Chondrocyte (in vitro differentiated cells): ENCODE results near the gene ADAM15. TPM values are rescaled to one million over a fixed set of nuclear protein-coding genes. Genes with fewer than 3 reads are reported as not detected.

Experiments used
- DNase-seq: peaks from one replicate; pipeline ENCODE4 v3.0.0; 2021; ENCODE audit warnings: mixed read lengths, low spot score
- H3K27ac Mint-ChIP-seq: one replicate; pipeline ENCODE4 v1.8.0; 2021; ENCODE audit warnings: mild to moderate bottlenecking, moderate library complexity, mixed read lengths; ENCODE audit not compliant: unreplicated experiment
- H3K27me3 Mint-ChIP-seq: 2 replicates; pipeline ENCODE4 v1.8.0; 2021; ENCODE audit warnings: low read depth, mixed read lengths
- H3K36me3 Mint-ChIP-seq: 2 replicates; pipeline ENCODE4 v1.8.0; 2021; ENCODE audit warnings: low read depth, mixed read lengths
- H3K4me1 Mint-ChIP-seq: 2 replicates; pipeline ENCODE4 v1.8.0; 2021; ENCODE audit warnings: low read depth, mild to moderate bottlenecking, mixed read lengths
- H3K4me3 Mint-ChIP-seq: one replicate; pipeline ENCODE4 v1.8.0; 2021; ENCODE audit warnings: mild to moderate bottlenecking, moderate library complexity, mixed read lengths; ENCODE audit not compliant: unreplicated experiment
- H3K9me3 Mint-ChIP-seq: 2 replicates; pipeline ENCODE4 v1.8.0; 2021; ENCODE audit warnings: low read depth, mixed read lengths
- total RNA-seq: library from RNA; stranded (reverse); gene quantifications from 3 replicates; pipeline ENCODE4 v1.2.1, GENCODE V29; 2021
- TF ChIP-seq, protein P1 (sequence below): fragments of 200-600 bp; sonication (generic); IDR thresholded peaks from 2 replicates; pipeline ENCODE4 v1.5.0; 2021; ENCODE audit warnings: antibody characterized with exemption, mild to moderate bottlenecking, moderate library complexity

ADAM15 gene
- total RNA-seq, 1 donor from 2014 or later: 73.7 TPM

DNA sequence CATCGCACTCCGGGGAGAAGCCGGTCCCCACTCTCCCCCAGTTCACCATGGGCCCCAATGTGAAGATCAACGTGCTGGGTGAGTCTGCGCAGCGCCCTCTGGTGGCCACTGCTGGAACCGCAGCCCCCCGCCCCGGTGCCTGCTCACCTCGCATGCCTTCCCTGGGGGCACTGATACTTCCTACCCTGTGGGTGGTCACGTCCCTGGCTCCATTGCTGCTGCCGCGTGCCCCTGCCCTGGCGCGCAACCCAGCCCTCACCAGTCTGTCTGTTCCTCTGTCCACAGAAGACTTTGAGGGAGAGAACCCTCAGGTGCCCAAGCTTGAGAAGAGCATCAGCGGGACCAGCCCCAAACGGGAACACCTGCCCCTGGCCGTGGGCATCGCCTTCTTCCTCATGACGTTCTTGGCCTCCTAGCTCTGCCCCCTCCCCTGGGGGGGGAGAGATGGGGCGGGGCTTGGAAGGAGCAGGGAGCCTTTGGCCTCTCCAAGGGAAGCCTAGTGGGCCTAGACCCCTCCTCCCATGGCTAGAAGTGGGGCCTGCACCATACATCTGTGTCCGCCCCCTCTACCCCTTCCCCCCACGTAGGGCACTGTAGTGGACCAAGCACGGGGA lies 35.1 kb downstream of the ADAM15 start:
- DNase-seq: no peak

DNA sequence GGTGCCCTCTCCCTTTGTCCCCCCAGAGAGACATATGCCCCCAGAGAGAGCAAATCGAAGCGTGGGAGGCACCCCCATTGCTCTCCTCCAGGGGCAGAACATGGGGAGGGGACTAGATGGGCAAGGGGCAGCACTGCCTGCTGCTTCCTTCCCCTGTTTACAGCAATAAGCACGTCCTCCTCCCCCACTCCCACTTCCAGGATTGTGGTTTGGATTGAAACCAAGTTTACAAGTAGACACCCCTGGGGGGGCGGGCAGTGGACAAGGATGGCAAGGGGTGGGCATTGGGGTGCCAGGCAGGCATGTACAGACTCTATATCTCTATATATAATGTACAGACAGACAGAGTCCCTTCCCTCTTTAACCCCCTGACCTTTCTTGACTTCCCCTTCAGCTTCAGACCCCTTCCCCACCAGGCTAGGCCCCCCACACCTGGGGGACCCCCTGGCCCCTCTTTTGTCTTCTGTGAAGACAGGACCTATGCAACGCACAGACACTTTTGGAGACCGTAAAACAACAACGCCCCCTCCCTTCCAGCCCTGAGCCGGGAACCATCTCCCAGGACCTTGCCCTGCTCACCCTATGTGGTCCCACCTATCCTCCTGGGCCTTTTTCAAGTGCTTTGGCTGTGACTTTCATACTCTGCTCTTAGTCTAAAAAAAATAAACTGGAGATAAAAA lies 35.9 kb downstream of the ADAM15 start:
- H3K27ac Mint-ChIP-seq: no peak overlapping the region
- H3K4me3 Mint-ChIP-seq: no peak overlapping the region
- H3K27me3 Mint-ChIP-seq: peaks cover 11% of the 10 kb centered on the region
- H3K36me3 Mint-ChIP-seq: no peaks in the 10 kb centered on the region
- TF ChIP-seq, protein P1, sequence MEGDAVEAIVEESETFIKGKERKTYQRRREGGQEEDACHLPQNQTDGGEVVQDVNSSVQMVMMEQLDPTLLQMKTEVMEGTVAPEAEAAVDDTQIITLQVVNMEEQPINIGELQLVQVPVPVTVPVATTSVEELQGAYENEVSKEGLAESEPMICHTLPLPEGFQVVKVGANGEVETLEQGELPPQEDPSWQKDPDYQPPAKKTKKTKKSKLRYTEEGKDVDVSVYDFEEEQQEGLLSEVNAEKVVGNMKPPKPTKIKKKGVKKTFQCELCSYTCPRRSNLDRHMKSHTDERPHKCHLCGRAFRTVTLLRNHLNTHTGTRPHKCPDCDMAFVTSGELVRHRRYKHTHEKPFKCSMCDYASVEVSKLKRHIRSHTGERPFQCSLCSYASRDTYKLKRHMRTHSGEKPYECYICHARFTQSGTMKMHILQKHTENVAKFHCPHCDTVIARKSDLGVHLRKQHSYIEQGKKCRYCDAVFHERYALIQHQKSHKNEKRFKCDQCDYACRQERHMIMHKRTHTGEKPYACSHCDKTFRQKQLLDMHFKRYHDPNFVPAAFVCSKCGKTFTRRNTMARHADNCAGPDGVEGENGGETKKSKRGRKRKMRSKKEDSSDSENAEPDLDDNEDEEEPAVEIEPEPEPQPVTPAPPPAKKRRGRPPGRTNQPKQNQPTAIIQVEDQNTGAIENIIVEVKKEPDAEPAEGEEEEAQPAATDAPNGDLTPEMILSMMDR: no peak
- no peaks in the 10 kb centered on the region for H3K9me3 Mint-ChIP-seq
- DNase-seq: no peak
- H3K4me1 Mint-ChIP-seq: peaks cover 32% of the 10 kb centered on the region

More for the DNA sequence above, 35.1 kb downstream of the ADAM15 start:
- Mint-ChIP-seq H3K9me3 (no peaks in the 10 kb centered on the region), H3K4me3 (peak overlapping the region; percentile 42), H3K36me3 (peaks cover 4% of the 10 kb centered on the region), H3K4me1 (peaks cover 33% of the 10 kb centered on the region), H3K27ac (no peak overlapping the region), H3K27me3 (peaks cover 16% of the 10 kb centered on the region)
- TF ChIP-seq, protein P1: peak; percentile 99

DNA sequence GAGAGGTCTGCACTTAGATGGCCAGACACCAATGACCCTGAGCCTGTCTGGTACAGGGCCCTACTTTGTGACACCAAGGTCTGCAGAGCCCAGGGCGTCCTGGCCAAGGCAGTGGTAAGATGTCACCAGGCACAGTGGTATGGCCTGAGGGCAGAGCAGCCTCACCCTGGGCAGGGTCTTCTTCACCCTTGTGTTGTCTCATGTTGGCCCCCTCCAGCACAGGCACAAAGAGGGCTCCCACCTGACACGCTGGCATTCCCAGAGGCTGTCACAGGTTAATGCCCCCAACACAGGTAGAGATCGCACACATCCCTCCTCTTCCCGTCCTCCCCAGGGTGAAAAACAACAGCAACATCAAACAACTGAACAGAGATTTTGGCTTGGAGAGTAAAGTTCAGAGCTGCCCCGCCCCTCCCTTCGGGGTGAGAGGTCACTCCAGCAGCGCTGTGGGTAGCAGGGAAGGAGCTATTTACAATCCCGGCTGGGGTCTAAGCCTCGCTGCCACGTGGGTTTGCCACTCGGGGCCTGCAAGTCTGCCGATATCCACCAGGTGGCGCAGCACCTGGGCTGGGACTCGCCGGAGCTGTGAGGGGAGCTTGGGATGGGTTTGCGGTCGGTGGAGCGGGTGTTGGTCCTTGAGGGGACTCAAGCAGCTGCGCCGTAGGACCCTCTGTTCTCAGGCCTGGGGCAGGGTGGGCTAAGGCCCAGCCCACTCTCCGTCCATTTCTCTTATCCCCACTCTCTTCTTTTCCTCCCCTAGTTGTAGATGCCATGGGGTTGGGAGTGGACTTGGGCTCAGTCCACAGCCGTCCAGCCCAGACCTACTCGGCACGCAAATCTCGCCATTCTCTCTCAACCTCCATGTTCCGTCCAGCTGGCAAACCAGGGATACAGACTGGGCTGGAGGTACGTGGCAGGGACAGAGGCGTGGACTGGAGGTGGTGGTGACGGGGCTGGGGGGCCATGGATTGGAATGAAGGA lies 40.2 kb downstream of the ADAM15 start:
- DNase-seq: no peak
- Mint-ChIP-seq H3K36me3 (no peaks in the 10 kb centered on the region), H3K4me3 (no peak overlapping the region), H3K27ac (no peak overlapping the region), H3K4me1 (peaks cover 36% of the 10 kb centered on the region), H3K9me3 (no peaks in the 10 kb centered on the region), H3K27me3 (no peaks in the 10 kb centered on the region)
- TF ChIP-seq, protein P1: peak; percentile 96

DNA sequence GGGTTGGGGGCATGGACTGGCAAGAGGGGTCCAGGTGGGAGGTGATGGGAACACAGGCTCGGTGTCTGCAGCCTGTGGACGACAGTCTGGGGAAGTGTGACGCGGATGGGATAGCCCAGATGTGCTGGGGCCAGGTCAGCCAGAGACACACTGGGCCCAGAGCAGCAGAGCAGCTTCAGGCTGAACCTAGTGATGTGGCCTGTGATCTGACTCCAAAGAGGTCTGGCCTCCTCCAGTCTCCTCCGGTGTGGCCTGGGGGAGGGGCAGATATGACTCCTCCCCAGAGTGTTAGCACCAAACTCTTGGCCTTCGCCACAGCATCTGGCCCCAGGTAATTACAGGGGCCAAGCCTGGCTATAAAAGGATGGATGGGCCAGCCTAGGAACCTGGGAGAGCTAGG lies 41.0 kb downstream of the ADAM15 start:
- no peaks in the 10 kb centered on the region for H3K27me3 Mint-ChIP-seq
- peaks cover 34% of the 10 kb centered on the region for H3K4me1 Mint-ChIP-seq
- no peak overlapping the region for H3K27ac Mint-ChIP-seq

More for the DNA sequence above, 41.0 kb downstream of the ADAM15 start:
- DNase-seq: no peak
- no peaks in the 10 kb centered on the region for H3K9me3 Mint-ChIP-seq
- H3K4me3 Mint-ChIP-seq: no peak overlapping the region
- TF ChIP-seq, protein P1: no peak
- no peaks in the 10 kb centered on the region for H3K36me3 Mint-ChIP-seq
